T-helper 9 cell (primary cell): Measurements from ENCODE around the gene CAPN6.

Experiments
- DNase-seq: peaks from one replicate; pipeline ENCODE4 v3.0.0-alpha.2; 2020
- total RNA-seq, 2 donors: gene quantifications; one replicate each; lab custom pipeline; 2026; lab: John Stamatoyannopoulos, UW

CAPN6 gene
- total RNA-seq = 0 reads per million in 2 donors

- DNase-seq = no peak
Observed at GRCh38 chrX:111270339-111270738, at the start of gene CAPN6. CAPN6 (minus strand) TSS chrX:111270483; CDS start chrX:111263936, 6,547 bp downstream.

- DNase-seq = no peak
Observed at GRCh38 chrX:111319451-111319850, 49.2 kb upstream of the CAPN6 start.

- no peak for DNase-seq
Observed at GRCh38 chrX:111318901-111319300, 48.6 kb upstream of the CAPN6 start.

GRCh38 chrX:111309083-111309482 is 38.8 kb upstream of the CAPN6 start:
- DNase-seq = no peak

GRCh38 chrX:111308039-111308438 is 37.8 kb upstream of the CAPN6 start:
- no peak for DNase-seq

GRCh38 chrX:111302284-111302683 is 32.0 kb upstream of the CAPN6 start:
- no peak for DNase-seq

GRCh38 chrX:111288841-111289240 is 18.6 kb upstream of the CAPN6 start:
- DNase-seq = no peak

GRCh38 chrX:111284631-111285293 is 14.5 kb upstream of the CAPN6 start:
- no peak for DNase-seq

GRCh38 chrX:111283446-111283845 is 13.2 kb upstream of the CAPN6 start:
- DNase-seq = no peak

- no peak for DNase-seq
Observed at GRCh38 chrX:111282991-111283390, 12.7 kb upstream of the CAPN6 start.

GRCh38 chrX:111282139-111282538 is 11.9 kb upstream of the CAPN6 start:
- DNase-seq = no peak

- DNase-seq = no peak
Observed at GRCh38 chrX:111268506-111268905, 1.8 kb downstream of the CAPN6 start.

- no peak for DNase-seq
Observed at GRCh38 chrX:111265486-111265885, 4.8 kb downstream of the CAPN6 start.

GRCh38 chrX:111264385-111264784 is 5.9 kb downstream of the CAPN6 start:
- DNase-seq = no peak

- no peak for DNase-seq
Observed at GRCh38 chrX:111262086-111262485, 8.2 kb downstream of the CAPN6 start.

- no peak for DNase-seq
Observed at GRCh38 chrX:111260451-111260850, 9.8 kb downstream of the CAPN6 start.

- DNase-seq = no peak
Observed at GRCh38 chrX:111259559-111259958, 10.7 kb downstream of the CAPN6 start.

- DNase-seq = no peak
Observed at GRCh38 chrX:111257733-111258132, 12.6 kb downstream of the CAPN6 start.

- no peak for DNase-seq
Observed at GRCh38 chrX:111254896-111255693, 15.2 kb downstream of the CAPN6 start.

- no peak for DNase-seq
Observed at GRCh38 chrX:111244235-111244750, 26.0 kb downstream of the CAPN6 start.

- no peak for DNase-seq
Observed at GRCh38 chrX:111216293-111216801, 53.9 kb downstream of the CAPN6 start.

GRCh38 chrX:111207851-111208250 is 62.4 kb downstream of the CAPN6 start:
- DNase-seq = no peak

GRCh38 chrX:111200327-111200726 is 70.0 kb downstream of the CAPN6 start:
- no peak for DNase-seq

GRCh38 chrX:111199505-111199904 is 70.8 kb downstream of the CAPN6 start:
- DNase-seq = no peak
